ENCODE results near the gene MRPS11. TPM values are rescaled to one million over a fixed set of nuclear protein-coding genes. Genes with fewer than 3 reads are reported as not detected.
A peak's percentile ranks its signal among the peaks of the same experiment; 100 is the strongest.

The MRPS11 gene
- total and polyA plus RNA-seq, 9 of the 15 experiments (the other 6 are each of a cell fraction or from before 2014, with no cell fraction given) = 28.3 to 83.2 (median 53.1) TPM

GRCh38 chr15:88467073-88467934 is at the start of gene MRPS11, which contains the start of gene MRPL46 (continued):
- peak; percentile 81 for TF ChIP-seq MAX (CRISPR knock-in tag; IDR thresholded peaks at IDR 0.05)
- TF ChIP-seq ELF1 (tag; IDR thresholded peaks at IDR 0.05) = peak; percentile 84
- TF ChIP-seq YY1 (IDR thresholded peaks at IDR 0.05; ENCODE audit: borderline replicate concordance in 1 of 3, control insufficient read depth in 1 of 3, extremely low read depth in 1 of 3, insufficient read depth in 3 of 3, insufficient read length in 1 of 3, insufficient replicate concordance in 2 of 3, low read depth in 1 of 3, low read length in 2 of 3) = peak; percentile 95 to 99 (median 98)
- TF ChIP-seq RNF2 (IDR thresholded peaks at IDR 0.05) = peak; percentile 52
- no peak for TF ChIP-seq EP300 (IDR thresholded peaks at IDR 0.05; ENCODE audit: low read length)
- TF ChIP-seq ZNF644 (tag; IDR thresholded peaks at IDR 0.05; ENCODE audit: low read depth) = 0 out of 2 replicates have a peak, but pooled peaks have one; percentile 52
- peak; percentile 80; the same call in 1 of the 2 replicates for TF ChIP-seq MTA1 (IDR thresholded peaks at IDR 0.05; ENCODE audit: borderline replicate concordance)
- peak; percentile 20 for TF ChIP-seq CHD1 (IDR thresholded peaks at IDR 0.05; ENCODE audit: low read length)
- TF ChIP-seq DIDO1 (tag; IDR thresholded peaks at IDR 0.05; ENCODE audit: low read depth) = peak; percentile 86
- peak; percentile 90 for TF ChIP-seq L3MBTL2 (IDR thresholded peaks at IDR 0.05)
- no peak for TF ChIP-seq POLR3G (IDR thresholded peaks at IDR 0.05; ENCODE audit: extremely low read depth, insufficient read length, insufficient replicate concordance)
- no peak for TF ChIP-seq SIRT6 (IDR thresholded peaks at IDR 0.05; ENCODE audit: low read depth, low read length)
- peak; percentile 91 for TF ChIP-seq ZNF143 (CRISPR knock-in tag; IDR thresholded peaks at IDR 0.05)
- TF ChIP-seq, protein P1, sequence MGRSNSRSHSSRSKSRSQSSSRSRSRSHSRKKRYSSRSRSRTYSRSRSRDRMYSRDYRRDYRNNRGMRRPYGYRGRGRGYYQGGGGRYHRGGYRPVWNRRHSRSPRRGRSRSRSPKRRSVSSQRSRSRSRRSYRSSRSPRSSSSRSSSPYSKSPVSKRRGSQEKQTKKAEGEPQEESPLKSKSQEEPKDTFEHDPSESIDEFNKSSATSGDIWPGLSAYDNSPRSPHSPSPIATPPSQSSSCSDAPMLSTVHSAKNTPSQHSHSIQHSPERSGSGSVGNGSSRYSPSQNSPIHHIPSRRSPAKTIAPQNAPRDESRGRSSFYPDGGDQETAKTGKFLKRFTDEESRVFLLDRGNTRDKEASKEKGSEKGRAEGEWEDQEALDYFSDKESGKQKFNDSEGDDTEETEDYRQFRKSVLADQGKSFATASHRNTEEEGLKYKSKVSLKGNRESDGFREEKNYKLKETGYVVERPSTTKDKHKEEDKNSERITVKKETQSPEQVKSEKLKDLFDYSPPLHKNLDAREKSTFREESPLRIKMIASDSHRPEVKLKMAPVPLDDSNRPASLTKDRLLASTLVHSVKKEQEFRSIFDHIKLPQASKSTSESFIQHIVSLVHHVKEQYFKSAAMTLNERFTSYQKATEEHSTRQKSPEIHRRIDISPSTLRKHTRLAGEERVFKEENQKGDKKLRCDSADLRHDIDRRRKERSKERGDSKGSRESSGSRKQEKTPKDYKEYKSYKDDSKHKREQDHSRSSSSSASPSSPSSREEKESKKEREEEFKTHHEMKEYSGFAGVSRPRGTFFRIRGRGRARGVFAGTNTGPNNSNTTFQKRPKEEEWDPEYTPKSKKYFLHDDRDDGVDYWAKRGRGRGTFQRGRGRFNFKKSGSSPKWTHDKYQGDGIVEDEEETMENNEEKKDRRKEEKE (IDR thresholded peaks at IDR 0.05; ENCODE audit: borderline replicate concordance in 1 of 2, control insufficient read depth in 1 of 2, low read depth in 2 of 2, low read length in 1 of 2) = peak in 1 of 2 experiments; percentile 94; a peak in 2 of 4 replicates
- TF ChIP-seq NUFIP1 (IDR thresholded peaks at IDR 0.05; ENCODE audit: partially characterized antibody) = peak; percentile 73
- no peak; the same call in 1 of the 2 replicates for TF ChIP-seq MAFK (IDR thresholded peaks at IDR 0.05; ENCODE audit: low read length)
- TF ChIP-seq GTF2F1 (IDR thresholded peaks at IDR 0.05; ENCODE audit: low read depth, low read length) = no peak
- TF ChIP-seq ETV5 (CRISPR knock-in tag; IDR thresholded peaks at IDR 0.05; ENCODE audit: low read depth) = no peak; the same call in 1 of the 2 replicates
- peak in 1 of 2 experiments; percentile 96; a peak in 2 of 4 replicates for TF ChIP-seq HDAC1 (IDR thresholded peaks at IDR 0.05)
- 0 out of 2 replicates have a peak, but pooled peaks have one; percentile 42 for TF ChIP-seq E2F1 (CRISPR knock-in tag; IDR thresholded peaks at IDR 0.05)
- TF ChIP-seq MAFF (IDR thresholded peaks at IDR 0.05; ENCODE audit: low read length) = peak; percentile 81
- TF ChIP-seq TRIM24 (IDR thresholded peaks at IDR 0.05) = 0 out of 4 replicates have a peak, but pooled peaks of 1 of the 2 experiments have one; percentile 40
- peak; percentile 79; the same call in 1 of the 2 replicates for TF ChIP-seq ZNF76 (CRISPR knock-in tag; IDR thresholded peaks at IDR 0.05; ENCODE audit: borderline replicate concordance)

Measured in K562 (cell line).